ENCODE results near the gene WTAP.
"Not testable (repeated sequence)": the region's sequence is repeated elsewhere in the genome, so short reads cannot be mapped to it uniquely, and the experiment has no call there.

The WTAP gene

DNA sequence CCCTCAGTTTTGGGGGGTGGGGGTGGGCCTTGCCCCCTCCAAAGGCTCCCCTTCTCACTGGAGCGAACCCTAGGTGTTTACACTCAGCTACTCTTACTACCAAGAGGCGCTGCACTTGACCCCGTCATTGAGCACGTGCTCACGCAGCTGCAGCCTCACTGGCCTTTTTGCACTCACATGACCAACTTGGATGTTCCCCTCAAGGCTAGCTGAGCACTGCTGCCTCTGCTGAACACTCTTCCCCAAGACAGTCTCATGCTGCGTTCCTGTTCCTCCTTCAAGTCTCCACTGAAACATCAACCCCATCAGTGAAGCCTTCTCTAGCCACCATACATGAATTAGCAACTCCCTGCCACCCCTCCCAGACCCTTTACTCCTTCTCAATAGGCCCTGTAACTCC, 38.3 kb upstream of the WTAP start:
- FAIRE-seq (no peak), DNase-seq (ENCODE audit: insufficient read length, low spot score) (no peak)
- TF ChIP-seq POLR2A (IDR thresholded peaks at IDR 0.05; ENCODE audit: low read depth, low read length), result no peak

GRCh38 chr6:159690135-159690534, 37.2 kb upstream of the WTAP start:
- FAIRE-seq; DNase-seq (ENCODE audit: insufficient read length, low spot score): not testable (repeated sequence)

DNA sequence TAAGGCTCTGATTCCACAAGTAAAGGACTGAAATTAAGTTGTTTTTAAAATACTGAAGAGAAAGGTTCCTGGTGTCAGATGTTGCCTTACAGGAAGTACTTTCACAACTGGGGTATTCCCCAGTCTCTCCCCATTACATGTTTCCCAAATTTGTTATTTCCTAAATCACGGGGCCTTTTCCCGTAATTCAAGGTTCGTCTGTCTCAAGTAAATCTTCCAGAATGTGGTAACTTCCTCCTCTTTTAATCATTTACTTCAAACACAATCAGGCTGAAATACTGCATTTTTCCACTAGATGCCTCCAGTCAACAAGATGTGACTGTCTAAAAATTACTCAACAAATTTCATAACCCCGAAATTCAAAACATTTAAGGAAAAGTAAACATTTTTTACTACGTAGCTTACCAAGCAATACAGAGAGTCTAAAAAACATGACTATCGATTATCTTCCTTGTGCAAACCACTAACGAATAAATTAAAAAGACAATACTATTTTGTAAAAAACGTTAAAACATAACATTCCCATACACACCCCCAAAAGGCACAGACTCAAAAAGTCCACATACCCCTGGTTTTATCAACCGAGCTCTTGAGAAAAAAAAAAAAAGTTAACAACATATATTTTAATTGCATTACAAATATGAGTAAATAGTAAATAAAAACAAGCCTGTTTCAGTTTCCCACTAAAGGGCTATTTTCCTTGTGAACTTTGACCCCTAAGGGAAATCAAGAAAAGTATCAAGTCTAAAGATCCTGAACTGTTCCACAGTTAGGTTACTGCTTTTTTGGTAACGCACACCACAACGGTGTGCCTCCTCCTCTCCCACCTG, 36.0 kb upstream of the WTAP start:
- FAIRE-seq, result no peak
- DNase-seq (ENCODE audit: insufficient read length, low spot score), result no peak
- no peak for TF ChIP-seq POLR2A (IDR thresholded peaks at IDR 0.05; ENCODE audit: low read depth, low read length)

- no peak for TF ChIP-seq POLR2A (IDR thresholded peaks at IDR 0.05; ENCODE audit: low read depth, low read length)
- FAIRE-seq, result no peak
Observed at GRCh38 chr6:159691963-159692287, 35.4 kb upstream of the WTAP start.

DNA sequence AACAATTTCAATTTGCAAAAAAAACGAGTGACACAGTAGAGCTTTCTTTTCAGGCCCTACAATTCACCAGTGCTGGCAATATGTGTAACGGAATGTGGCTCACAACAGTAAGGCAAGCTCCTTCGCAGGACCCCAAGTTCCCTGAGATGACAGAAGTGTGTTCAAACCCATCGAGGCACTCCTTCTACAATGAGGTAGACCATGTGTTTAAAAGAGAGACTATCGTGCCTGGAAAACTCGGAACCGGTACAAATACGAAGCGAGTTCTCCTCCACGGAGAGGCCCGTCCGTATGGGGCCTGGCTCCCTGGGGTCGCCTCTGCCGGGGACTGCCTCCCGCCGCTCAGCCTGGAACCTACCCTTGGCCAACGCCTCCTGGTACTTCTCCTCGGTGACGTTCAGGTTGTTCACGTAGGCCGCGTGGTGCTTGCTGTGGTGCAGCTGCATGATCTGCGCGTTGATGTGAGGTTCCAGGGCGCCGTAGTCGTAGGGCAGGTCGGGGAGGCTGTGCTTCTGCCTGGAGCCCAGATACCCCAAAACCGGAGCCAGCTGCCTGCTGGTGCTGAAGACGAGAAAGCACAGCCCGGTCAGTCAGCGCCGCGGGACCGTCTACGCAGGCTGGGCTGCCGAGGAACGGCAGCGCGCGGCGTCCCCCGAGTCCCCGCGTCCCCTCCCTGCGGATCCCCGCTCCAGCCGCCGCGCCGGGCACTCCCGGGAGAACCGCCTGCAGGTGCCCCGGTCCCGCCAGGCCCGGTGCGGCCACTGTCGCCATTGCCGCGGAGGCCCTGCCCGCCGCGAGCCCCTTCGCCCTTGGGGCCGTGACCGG, 34.8 kb upstream of the WTAP start:
- DNase-seq (ENCODE audit: insufficient read length, low spot score) (no peak), FAIRE-seq (no peak)
- TF ChIP-seq POLR2A (IDR thresholded peaks at IDR 0.05; ENCODE audit: low read depth, low read length), result no peak

More at GRCh38 chr6:159691963-159692287, 35.4 kb upstream of the WTAP start:
- no peak for DNase-seq (ENCODE audit: insufficient read length, low spot score)

DNA sequence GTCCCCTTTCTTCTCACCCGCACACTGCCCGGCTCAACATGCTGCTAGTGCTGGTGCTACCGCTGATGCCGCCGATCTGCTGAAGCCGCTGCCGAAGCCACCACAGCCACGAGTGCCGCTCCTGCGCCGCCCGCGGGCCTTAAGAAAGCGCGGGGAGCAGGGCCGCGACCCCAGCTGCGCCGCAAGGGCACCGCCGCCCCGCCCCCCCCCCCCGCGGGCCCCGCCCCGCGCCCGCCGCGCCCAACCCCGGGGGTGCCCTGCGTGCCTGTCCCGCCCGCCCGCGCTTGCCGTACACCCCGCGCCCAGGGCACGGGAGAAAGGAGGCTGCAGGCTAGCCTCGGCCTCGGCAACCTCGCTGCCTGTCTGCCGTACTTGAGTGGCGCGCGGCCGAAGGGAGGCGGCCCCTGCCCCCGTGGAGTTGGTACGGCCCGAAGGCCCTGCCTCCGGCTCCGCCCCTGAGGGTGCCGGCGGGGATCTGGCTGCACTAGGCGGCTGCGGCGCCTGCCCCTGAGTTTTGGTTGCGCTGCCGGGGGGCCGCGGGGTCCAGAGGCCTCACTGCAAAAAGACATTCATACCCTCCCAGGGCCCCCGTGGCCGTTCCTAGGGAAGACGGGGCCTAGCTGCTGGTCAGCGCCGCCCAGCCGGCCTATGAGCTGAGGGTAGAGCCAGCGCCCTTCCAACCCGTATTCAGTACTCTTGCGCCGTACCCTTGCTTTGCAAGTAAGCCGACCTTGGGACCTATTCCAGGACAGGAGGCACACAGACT, 34.0 kb upstream of the WTAP start, which contains the start of gene SOD2:
Gene SOD2, minus strand, starts transcription at position 114 of the 766 bp plus-strand sequence. Its CDS starts 74 bp downstream, at position 40.
- FAIRE-seq (no peak), DNase-seq (ENCODE audit: insufficient read length, low spot score) (no peak)
- peak; percentile 97 for TF ChIP-seq POLR2A (IDR thresholded peaks at IDR 0.05; ENCODE audit: low read depth, low read length)

GRCh38 chr6:159693894-159694545, 33.3 kb upstream of the WTAP start:
- no peak for FAIRE-seq
- no peak for DNase-seq (ENCODE audit: insufficient read length, low spot score)

DNA sequence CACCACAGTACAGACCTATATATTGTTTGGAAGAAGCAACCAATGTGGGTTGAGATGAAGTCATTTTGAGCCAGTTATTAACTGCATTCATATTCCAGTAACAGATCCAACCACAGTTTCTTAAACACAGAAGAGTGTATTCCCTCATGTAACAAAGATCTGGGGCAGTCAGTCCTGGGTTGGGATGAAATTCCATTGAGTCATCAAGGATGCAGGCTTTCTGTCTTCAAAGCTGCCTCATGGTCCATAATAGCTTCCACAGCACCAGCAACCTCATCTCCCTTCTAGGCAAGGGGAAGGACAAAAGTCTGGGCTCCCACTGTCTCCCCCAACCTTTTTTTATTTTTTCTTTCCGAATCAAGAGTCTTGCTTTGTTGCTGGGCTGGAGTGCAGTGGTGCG, 31.3 kb upstream of the WTAP start:
- no peak for FAIRE-seq

More at GRCh38 chr6:159693894-159694545, 33.3 kb upstream of the WTAP start:
- no peak for TF ChIP-seq POLR2A (IDR thresholded peaks at IDR 0.05; ENCODE audit: low read depth, low read length)

DNA sequence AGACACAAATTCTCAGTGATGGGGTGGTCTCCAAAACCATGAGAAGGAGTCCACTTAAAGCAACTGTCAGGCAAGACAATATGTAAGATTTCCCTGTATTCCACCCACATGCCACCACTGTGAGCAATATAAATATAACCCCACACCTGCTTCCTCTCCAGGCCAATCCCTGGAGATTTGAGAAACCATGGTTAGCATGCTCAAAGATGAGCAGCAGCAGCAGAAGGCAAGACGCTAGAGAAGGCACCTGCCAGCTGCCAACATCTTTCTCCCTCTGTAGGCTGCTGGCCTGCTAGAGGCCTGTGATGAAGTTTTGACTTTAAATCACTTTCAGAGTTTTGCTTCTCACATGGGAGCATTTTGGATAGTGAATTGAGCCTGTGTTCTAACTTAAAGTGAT, 26.3 kb upstream of the WTAP start:
- no peak for DNase-seq (ENCODE audit: insufficient read length, low spot score)
- no peak for TF ChIP-seq POLR2A (IDR thresholded peaks at IDR 0.05; ENCODE audit: low read depth, low read length)
- no peak for FAIRE-seq

More for the DNA sequence above, 31.3 kb upstream of the WTAP start:
- TF ChIP-seq POLR2A (IDR thresholded peaks at IDR 0.05; ENCODE audit: low read depth, low read length), result no peak
- DNase-seq (ENCODE audit: insufficient read length, low spot score), result no peak

GRCh38 chr6:159701413-159701999, 25.8 kb upstream of the WTAP start:
- DNase-seq (ENCODE audit: insufficient read length, low spot score), result no peak
- FAIRE-seq, result no peak

GRCh38 chr6:159710603-159711002, 16.7 kb upstream of the WTAP start:
- not testable (repeated sequence) for DNase-seq (ENCODE audit: insufficient read length, low spot score); FAIRE-seq

More at GRCh38 chr6:159701413-159701999, 25.8 kb upstream of the WTAP start:
- TF ChIP-seq POLR2A (IDR thresholded peaks at IDR 0.05; ENCODE audit: low read depth, low read length), result no peak

GRCh38 chr6:159712389-159712788, 14.9 kb upstream of the WTAP start:
- DNase-seq (ENCODE audit: insufficient read length, low spot score); FAIRE-seq: not testable (repeated sequence)

DNA sequence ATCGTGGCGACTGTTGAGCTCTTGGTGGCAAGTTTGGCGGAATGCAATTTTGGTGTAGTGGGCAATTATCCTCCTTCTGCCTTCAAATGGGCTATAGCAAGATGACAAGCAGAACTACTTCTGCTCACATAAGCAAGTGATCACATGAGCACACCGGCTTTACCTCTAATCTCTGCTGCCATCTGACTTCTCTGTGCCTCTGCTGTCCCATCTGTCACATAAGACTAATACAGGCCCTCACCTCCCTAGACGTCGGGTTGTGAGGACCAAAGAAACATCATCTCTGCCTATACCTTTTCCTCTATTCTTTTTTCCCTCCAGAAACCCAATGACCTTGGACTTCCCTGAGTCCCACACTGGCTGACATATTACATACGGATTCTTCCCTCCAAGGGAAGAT, 13.3 kb upstream of the WTAP start:
- no peak for FAIRE-seq
- TF ChIP-seq POLR2A (IDR thresholded peaks at IDR 0.05; ENCODE audit: low read depth, low read length), result no peak
- no peak for DNase-seq (ENCODE audit: insufficient read length, low spot score)
